Stimulated activated CD8-positive, alpha-beta memory T cell treated with anti-CD3 and anti-CD28 coated beads, Interleukin-12 subunit alpha, Interleukin-12 subunit beta, amount 100 ng/mL, for 24 hours (primary cell): Measurements from ENCODE around the gene STIM2.

Source experiments
- DNase-seq: peaks from one replicate; pipeline ENCODE4 v3.0.0-alpha.2; 2020; ENCODE audit errors: extremely low read depth

STIM2 gene

GRCh38 chr4:26900765-26901164, 40.1 kb downstream of the STIM2 start:
- DNase-seq = no peak

DNA sequence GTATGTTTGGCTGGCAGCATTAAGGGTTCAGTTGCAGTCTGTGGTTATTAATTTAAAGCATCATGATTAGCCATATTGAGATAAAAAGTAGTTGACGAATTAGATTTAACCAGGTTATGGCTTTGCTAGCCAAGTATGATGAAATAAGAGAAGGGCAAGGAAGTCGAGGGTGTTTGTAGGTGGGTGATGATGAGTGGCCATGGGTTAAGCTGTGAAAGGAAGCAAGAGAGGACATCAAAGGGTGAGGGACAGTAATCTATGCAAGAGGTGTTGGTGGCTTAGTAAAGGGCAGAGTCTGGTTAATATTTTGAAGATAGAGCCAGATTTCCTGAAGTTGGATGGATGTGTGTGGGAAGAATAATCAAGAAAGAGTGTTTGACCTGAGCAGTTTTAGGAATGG, 44.5 kb downstream of the STIM2 start:
- DNase-seq = no peak

DNA sequence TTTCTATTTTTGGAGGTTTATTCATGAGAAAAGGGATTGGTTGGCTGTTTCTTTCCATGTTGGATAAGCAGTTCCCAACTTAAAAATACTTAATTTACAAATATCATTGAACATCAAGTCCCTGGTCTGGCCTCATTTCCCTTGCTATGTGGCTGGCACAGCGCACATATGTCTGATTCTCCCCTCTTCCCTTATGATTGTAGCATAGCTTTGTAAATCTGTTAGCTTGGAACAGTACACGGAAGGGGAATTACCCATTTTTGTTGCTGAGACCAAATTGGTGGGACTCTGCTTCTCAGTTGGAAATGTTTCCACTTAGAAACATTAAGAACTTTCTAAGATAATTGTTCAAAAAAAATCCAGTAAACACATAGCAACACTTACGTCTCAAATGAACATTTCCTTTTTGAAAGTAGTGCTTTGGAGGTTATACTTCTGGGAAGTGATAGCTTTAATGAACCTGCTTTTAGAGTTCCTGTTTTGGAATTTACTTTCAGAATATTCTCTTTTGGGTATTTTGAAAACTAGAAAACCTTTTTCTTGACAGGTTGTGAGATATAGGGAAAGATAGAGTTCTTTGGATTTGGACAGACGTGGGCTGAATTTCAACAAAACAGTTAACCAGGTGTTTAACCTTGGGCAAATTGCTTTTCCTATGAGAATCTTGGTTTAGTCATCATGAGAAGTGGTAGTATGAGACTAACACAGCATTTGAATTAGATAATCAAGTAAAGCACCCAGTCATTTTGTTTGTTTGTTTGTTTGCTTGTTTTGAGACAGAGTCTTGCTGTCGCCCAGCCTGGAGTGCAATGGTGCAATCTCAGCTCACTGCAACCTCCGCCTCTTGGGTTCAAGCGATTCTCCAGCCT, 47.3 kb downstream of the STIM2 start:
- DNase-seq = no peak

GRCh38 chr4:26909369-26909768, 48.7 kb downstream of the STIM2 start:
- DNase-seq = no peak

DNA sequence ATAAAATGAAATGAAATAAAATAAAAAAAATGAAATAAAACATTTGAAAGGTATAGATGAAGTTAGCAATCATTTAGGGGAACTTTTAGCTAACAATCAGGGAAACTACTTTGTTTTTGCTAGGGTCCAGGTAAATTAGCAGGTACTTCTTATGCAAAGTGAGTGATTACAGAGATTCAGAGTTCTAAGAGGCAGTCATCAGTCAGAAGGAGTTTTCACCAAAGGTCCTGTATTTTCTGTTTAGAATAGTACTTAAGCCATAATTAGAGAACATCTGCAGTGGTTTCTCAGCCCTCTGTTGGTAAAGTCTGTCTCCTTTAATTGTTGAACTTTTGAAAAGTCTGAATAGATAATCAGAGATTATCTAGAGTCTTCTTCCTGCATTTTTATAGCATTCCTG, 50.6 kb downstream of the STIM2 start:
- no peak for DNase-seq

DNA sequence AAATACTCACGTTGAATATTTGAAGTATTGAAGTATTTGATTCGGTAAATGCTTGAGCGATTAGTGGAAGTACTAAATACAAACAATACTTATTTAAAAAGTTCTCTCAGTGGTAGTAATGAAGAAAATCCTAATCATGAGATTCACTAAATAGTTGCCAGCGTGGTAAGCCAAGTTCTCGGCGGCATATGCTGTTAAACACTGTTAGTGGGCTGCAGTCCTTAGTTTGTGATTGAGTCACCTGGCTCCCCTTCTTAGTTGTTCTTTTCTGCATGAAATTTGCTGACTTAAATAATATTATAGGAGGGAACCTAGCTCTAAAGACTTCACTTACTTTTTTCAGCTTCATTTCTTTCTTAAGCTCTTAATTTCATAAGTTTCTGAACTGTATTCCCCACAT, 51.4 kb downstream of the STIM2 start:
- no peak for DNase-seq

DNA sequence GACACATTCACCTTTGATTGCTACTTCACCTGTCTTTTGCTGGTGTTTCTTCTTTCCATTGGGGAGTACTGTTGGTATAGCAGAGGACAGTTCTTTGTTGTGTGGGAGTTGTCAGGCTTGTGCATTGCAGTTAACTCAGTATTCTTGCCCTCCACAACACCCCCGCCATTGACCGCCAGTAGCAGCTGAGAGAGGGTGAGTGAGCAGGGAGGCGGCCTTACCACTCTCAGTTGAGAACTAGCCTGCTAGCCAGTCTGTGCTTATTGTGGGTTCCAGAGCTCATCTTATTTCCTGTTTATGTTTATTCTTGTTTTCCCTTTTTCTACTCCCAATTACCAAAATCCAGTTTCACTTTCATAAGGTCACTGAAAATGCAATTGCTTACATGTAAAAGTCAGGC, 52.2 kb downstream of the STIM2 start:
- no peak for DNase-seq

DNA sequence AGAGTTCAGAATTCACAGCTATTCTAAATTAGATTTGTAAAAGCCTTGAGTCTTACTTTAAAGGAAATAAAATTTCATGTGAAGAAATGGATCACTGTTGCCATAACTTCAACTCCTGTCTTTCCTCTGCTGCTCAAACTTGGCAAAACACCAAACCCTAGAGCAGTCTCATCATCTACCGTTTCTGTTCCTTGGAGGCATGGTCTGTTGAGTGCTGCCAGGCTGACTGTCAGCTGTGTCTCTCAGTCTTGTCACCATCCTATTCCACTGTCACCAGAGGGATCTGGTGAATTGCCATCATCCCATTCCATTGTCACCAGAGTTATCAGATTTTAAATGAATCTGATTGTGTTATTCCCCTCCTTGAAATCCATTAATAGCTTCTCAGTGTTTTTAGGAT, 55.6 kb downstream of the STIM2 start:
- DNase-seq = no peak

DNA sequence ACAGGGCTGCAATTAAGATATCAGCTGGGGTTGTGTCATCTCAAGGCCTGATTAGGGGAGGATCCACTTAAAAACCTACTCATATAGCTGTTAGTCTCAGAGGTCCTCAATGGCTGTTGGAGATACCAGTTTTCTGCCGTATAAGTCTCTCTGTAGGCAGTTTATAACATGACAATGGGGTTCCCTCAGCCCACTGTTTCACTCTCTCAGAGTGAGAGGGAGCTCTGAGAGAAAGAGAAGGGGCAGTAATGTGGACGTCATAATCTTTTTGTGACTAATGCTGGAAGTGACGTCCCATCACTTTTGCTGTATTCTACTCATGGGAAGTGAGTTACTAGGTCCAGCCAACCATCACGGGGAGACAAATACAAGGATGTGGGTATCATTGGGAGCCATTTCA, 70.3 kb downstream of the STIM2 start:
- no peak for DNase-seq

- no peak for DNase-seq
Observed at GRCh38 chr4:26931451-26931850, 70.8 kb downstream of the STIM2 start.

- DNase-seq = no peak
Observed at GRCh38 chr4:26931966-26932365, 71.3 kb downstream of the STIM2 start.

DNA sequence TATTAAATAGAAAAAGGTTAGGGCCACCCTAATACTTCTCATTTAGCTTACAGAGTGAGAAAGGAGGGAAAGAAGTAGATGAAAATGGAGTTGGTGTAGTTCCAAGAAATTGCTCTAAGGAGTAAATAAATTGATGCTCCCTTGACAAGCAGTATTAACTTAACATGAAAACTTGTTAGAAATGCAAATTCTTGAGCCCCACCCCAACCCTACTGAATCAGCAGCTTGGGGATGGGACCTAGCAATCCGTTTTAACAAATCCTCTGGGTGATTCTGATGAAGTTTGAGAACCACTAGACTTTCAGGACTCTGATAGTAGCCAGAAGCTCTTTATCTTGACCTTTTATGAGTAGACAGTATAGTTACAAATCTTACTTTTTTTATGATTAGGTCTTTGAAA, 74.8 kb downstream of the STIM2 start:
- DNase-seq = no peak

DNA sequence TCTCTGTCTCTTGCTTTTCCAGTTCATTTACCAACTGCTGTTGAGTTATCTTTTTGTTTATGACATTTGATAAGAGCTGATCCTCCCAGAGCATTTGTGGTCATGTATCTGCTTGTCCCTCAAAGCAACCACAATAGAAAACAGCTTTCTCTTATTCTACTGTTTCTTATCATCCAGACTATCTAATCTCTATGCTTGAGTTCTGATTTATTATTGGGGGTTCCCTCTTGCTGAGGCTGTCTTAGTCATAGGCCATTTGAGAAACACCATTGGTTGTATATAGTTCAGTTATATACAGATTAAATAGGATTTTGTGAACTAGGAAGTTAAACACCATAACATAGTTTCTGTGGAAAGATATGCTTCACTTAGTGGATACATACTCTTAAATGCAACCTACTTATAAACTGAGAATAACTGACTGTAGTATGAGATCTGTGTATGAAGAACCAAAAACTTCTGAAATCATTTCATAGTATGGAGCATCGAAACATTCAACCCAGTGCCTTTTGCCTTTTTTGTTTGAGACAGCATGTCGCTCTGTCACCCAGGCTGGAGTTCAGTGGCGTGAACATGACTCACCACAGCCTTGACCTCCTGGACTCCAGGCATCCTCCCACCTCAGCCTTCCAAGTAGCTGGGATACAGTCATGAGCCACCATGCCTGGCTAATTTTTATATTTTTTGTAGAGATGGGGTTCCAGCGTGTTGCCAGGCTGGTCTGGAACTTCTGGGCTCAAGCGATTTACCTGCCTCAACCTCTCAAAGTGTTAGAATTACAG, 75.8 kb downstream of the STIM2 start:
- DNase-seq = no peak

- no peak for DNase-seq
Observed at GRCh38 chr4:26937139-26937538, 76.5 kb downstream of the STIM2 start.

- no peak for DNase-seq
Observed at GRCh38 chr4:26937567-26937966, 76.9 kb downstream of the STIM2 start.

DNA sequence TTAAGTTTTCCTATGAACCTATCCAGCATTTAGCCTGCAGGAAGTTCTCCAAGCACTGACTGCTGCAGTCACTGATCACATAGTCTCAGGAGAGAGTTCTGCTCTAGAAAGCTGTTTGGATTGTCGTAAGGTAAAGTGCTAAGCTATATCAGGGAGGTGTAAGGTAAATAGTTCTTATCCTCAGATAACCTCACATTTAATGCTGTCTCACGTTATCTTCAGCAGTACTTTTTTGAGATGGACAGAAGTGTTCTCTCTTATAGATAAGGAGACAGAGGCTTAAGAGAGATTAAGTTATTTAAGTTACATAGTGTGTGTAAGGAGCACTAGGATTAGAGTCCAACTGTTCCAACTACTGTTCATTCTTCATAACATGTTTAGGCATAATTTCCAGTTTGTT, 77.9 kb downstream of the STIM2 start:
- no peak for DNase-seq

GRCh38 chr4:26941951-26942350, 81.3 kb downstream of the STIM2 start:
- DNase-seq = no peak

DNA sequence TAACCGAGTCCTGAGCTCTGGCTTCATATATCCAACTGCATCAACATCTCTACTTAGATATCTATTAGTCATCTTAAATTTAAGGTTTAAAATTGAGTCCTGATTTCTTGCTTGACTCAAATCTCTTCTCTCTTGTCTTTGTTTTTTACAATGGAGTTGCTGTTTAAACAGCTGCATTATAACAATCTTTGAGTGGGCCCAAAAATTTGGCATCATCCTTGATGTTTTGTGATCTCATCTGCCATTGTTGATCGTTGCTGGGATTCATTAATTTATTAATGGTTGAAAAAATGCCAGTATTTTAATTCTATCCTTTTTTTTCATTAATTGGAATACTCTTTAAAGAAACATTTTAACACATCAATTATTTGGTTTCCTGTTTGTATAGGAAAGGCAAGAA, 82.2 kb downstream of the STIM2 start:
- DNase-seq = no peak

DNA sequence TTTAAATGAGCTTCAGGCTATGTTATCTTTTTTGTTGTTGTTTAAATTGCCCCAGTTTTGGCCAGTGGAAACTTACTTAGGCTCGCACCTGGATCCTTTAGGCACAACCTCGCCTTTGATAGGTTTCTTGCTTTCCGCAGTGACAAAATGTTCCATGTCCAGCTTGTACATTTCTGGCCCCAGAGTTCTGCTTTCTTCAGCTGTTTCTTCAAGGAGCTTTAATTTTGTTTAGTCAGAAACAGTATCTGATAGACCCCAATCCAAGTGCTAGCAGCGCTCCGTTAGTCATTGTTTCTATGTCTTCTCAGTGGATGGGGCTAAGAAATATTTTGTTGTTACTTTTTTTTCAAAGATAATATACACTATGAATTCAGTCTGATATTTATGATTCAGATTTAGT, 82.8 kb downstream of the STIM2 start:
- DNase-seq = no peak

DNA sequence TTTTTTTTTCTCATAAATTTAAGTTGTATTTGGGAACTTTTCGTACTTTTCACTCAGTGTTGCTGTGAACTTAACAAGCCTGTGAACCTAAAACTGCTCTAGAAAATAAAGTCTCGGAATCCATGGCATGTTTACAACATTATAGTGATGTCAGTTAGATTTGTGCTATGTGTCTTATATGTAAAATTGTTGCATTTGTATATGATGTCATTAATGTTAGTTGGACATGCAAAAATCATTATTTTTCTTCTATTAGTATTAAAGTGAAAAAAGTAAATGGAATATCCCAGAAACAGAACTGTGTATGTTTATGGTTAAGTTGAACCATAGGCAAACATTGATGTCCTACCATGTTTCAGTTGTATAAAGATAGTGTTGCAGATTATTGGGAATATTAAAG, 85.2 kb downstream of the STIM2 start:
- DNase-seq = no peak

DNA sequence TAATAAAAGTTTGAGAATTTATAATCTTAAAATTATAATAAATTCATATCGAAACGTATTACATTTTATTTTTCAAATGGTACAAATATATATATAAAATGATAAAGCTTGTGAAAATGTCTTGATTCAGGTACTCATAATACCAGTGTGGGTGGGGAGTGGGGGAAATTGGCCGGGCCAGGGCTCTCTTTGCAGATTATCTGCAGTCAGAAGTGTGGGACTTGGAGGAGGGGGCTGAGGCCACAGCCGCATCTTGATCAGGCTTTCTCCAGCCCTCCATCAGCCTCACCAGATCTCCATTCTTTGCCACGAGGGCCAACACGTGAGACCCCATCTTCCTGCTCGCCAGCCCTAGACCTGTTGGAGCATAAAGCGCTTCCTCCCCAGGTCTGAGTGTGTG, 86.7 kb downstream of the STIM2 start:
- DNase-seq = no peak

DNA sequence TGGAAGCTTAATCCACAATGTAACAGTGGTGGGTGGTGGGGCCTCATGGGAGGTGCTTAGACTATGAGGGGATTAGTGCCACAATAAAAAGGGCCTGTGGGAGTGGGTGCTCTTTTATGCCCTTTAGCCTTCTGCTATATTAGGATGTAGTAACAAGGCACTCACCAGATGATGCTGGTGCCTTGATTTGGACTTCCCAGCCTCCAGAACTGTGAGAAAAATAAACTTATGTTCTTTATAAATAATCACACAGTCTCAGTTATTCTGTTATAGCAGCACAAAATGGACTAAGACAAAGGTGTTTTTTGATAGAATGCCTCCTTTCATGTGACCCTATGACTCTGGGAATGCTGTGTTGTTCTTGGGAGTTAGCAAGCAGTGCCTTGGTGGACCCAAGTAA, 89.8 kb downstream of the STIM2 start:
- DNase-seq = no peak

- DNase-seq = no peak
Observed at GRCh38 chr4:26952891-26953290, 92.2 kb downstream of the STIM2 start.
